HG03460 (cell line): ENCODE measurements around the gene SMPX.

Source experiments
- ATAC-seq: cut with Tn5 transposase; IDR thresholded peaks from one replicate; pipeline ENCODE4 v1.9.1; 2021; ENCODE audit not compliant: unreplicated experiment

SMPX gene

DNA sequence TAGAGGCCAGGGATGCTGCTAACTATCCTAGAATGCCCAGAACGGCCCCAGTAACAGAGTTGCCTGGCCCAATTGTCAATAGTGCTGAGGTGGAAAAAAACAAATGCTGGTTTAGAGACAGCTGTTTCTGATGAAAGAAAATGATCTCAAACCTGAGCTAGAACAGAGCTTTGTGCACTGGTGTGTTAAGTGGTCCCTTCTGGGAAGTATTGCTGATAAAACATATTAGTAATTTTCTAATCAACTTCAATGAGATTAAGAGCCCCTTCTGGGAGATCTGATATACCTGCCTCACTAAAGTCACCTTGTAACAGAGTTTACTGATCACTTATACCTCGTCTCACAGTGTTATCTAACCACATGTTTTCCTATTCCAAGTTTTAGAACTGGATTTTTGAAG, 42.1 kb downstream of the SMPX start:
- no peak for ATAC-seq

DNA sequence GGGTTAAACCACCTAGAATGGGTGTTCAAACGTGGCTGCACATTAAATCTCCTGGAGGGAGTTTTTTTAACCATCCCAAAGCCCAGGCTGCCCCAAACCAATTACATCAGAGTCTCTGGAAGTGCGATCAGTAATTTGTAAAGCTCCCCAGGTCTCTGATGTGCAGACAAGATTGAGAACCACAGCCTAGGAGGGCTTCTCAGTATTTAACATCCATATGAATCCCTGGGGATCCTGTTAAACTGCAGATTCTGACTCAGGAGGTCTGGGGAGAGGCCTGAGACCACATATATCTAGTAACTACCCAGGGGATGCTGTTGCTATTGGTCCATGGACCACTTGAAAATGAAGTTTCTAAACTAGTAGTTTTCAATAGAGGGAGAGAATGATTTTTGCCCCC, 42.6 kb downstream of the SMPX start:
- no peak for ATAC-seq

DNA sequence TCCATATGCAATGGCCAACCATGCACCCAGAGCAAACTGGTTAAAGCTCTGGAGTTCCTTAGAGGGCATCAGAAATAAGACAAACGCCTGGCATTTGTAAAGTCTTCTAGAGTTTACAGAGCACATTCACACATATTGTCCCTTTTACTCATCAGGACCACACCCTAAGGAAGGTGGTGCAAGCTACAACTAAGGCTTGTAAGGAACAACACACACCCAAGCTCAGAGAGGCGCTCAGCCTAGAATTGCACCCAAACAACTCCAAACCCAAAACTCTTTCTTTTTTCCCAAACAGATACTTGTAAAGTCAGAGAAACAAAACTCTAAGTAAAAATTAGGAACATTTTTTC, 46.1 kb downstream of the SMPX start:
- no peak for ATAC-seq

DNA sequence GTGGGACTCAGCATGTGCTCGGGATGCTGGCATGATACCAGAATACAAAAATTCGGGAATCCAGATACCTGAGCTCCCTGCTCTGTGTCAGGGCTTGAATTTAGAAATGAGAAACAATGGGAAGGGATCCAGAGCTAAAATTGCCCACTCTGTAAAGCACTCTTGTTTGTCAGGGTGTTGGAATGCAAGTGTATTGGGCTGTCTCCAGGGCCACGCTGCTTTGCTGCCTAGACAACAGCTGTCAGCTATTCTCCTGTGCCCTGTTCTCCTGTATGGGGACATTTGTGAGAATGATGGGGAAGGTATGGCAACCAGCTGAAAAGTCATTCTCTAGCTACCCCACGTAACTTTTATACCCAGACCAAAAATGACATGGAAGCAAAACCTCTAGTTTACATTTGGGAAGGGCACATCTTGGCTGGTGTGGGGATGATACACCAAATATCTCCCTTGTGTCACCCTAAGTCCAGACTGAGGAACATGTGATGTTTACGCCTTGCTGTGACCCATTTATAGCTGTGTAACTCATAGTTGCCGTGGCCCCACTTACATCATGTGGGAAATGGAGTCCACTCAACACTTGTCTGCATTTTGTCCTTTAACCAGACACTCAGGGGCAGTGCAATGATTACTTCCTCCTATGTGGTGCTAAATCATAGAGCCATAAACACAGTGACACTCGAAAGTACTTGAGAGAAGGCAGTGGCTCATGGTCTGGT, 46.6 kb downstream of the SMPX start:
- no peak for ATAC-seq

DNA sequence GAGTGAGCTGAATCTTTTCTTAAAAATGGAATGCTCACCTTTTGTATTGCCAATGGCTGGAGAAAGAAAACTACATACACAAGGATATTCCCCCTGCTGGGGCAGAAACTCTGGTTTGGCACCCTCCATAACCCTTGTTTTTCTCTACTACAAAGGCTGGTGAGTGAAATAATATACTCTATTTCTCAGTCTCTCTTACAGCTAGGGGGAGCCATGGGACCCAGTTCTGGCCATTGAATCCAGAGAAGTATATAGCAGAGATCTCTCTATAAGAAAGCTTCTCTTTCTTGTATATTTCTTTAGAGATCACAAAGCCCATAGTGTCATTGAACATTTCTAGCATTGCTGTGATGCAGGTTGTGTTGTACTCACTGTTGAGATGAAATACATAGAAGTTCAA, 49.8 kb downstream of the SMPX start:
- ATAC-seq = no peak

DNA sequence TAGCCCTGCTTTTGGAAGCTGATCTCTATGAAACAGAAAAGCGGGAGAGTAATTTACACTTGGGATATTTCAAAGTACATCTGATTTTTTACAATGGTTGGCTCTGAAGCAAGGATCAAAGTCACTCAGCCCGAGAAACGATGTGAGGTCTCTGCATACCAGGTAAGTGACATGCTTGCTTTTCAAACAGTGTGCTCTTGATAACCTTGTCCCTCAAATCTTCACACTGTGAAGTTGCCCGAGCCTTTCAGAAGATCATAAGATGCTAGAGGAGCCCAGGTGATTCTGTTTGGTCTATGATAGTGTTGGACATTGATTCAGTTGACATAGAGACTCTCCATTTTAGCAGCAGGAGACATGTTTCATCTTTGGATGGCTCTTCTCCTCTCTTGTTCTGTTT, 52.7 kb downstream of the SMPX start:
- no peak for ATAC-seq

DNA sequence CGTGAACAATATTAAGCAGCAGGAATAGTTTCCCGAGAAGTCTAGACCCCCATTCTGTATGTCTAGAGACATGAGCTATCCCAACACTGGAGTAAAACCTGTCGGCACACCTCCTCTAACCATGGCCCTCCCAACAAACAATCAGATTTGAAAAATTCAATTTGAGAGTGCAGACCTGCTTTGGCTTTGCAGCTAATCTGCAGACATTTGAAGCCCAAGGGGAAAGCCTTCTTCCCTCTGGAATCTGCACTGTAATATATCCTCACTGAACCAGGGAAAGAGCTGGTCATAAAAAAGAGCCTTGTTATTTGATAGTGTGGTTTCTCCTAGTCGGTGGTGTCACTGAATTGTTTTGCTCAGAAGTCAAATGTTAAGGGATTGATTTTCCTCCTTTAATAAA, 55.2 kb downstream of the SMPX start:
- ATAC-seq = no peak

DNA sequence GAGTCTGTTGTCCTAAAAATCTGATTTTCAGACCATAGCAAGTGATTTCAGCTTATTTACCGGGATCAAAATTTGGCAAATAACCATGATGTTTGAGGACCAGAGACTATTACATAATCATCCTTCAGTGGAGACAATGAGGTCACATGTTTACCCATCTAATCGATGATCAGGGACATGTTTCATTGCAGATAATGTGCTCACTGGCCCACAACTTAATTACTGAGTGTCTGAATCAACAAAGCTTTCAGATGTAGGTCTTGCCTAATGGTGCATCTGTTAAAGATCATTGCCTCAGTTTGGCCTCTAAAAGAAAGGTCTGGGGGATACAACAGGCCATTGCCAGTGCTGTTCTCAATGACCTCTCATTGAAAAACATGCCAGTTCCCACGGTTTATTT, 56.9 kb downstream of the SMPX start:
- no peak for ATAC-seq

DNA sequence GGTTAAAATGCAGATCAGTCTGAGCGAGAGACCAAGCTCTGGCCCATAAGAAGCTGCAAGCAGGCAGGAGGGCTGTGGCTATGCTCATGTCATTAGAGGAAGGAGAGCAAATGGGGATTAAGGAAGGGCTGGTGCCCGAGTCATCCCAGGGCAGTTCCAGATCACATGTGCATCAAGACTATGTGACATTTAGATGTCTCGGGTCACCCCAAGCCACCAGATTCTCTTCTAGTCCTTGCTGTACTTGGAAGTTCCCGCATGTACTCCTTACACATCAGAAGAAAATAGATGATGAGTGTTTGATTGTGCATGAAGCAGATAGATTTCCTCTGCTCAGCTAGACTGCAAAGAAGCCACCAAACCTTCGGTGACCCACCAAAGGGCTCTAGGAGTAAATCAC, 57.6 kb downstream of the SMPX start:
- no peak for ATAC-seq

DNA sequence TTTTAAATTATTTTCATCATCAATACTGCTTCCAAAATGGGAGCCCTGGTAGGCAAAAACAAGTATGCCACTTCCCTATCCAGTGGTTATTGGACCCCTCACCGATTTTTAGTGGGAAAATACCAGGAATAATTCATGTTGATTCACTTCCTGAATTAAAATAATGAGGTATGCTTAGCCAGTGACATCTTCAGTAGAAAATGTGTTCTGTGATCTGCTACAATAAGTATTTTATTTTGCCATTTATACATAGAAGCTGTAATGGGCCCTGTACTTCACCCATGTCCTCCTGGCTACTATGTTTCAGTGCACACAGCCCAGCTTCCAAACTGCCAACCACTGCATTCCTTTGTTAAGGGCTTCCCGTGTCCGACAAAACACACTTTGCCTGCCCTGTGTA, 58.8 kb downstream of the SMPX start:
- no peak for ATAC-seq

DNA sequence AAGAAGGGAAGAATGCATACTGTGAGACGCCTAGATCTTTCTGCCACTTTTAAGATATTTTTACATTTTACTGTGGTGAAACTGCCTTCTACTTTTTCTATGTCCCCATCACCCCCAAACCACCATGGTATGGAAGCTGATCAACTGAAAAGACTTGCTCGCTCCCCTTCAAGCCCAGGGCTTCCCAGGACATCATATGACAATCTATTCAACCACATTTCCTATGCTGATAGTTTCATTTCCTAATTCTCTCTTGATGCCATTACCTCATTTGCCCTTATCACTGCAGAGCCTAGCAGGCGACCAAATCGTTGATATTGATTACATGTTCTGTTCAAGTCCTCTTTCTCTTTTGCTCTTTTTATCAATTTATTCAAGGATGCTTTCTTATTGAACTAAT, 59.6 kb downstream of the SMPX start:
- ATAC-seq = no peak

DNA sequence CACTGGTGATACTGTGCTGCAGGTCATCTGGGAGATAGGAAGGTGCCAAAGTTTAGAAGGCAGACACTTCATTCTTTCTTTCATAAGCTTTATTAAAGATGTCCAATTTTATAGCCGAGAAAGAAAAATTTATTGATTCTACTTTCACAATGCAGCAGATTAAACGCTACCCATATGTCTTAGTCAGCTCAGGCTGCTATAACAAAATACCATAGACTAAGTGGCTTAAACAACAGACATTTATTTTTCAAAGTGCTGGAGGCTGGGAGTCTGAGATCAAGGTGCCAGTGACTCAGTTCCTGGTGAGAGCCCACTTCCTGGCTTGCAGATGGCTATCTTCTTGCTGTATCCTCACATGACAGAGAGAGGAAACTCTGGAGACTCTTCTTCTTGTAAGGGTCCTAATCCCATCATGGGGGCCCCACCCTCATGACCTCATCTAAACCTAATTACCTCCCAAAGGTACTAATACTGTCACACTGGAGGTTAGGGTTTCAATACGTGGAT, 66.4 kb downstream of the SMPX start:
- ATAC-seq = no peak

DNA sequence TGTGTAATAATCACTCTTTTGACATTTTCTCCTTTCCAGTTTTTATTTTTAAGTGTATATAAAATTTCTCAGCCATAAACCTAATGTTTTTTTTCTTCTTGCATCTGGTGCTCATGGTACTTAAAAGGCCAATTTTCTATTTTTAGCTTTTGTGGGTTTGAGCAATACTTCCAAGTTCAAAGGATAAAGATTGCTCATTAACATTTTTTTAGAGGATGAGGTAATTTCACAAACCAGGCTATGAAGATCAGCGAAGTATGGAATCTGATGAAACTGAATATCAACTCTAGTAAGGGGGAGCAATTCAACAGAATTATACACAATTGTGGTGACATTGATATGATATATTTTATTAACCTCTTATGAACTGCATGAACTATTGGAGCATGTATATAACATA, 74.0 kb downstream of the SMPX start:
- no peak for ATAC-seq

DNA sequence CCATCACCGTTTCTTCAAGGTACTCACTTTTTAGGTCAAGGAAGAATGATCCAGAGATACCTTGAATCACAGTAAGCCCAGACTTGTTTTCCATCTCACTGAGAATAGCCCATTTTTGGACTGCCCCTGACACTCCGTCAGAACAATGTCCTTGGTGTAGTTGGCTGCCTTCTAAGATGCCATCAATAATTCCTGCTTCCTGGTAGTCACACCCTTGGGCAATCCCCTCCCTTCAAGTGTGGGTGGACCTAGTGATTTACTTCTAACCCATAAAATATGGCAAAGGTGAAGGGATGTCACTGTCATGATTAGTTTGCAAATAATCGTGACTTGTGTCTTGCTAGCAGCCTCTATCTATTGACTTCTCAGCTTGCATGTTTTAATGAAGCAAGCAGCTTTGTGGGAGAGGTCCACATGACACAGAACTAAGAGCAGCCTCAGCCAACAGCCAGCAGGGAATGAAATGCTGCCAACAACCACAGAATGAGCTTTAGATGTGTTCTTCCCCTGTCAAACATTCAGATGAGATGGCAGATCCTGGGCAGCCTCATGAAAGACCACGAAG, 79.8 kb downstream of the SMPX start:
- ATAC-seq = no peak

DNA sequence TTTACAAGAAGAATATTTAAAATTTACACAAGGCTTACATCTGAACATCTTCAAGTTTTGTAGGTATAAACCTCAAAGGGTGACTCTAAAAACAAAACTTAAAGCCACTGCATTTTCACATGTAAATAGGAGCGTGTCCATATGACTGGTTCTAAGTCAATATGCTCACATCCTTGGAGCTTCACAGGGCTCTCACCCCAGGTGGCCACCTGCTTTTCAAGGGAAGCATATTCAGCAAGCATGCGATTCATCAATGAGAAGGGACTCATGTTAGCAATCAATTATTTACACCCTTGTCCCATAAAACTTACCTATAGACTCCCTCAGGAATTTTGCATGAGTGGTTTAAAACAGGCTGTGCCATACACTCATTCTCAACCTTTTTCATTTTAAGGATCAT, 82.0 kb downstream of the SMPX start:
- ATAC-seq = no peak

DNA sequence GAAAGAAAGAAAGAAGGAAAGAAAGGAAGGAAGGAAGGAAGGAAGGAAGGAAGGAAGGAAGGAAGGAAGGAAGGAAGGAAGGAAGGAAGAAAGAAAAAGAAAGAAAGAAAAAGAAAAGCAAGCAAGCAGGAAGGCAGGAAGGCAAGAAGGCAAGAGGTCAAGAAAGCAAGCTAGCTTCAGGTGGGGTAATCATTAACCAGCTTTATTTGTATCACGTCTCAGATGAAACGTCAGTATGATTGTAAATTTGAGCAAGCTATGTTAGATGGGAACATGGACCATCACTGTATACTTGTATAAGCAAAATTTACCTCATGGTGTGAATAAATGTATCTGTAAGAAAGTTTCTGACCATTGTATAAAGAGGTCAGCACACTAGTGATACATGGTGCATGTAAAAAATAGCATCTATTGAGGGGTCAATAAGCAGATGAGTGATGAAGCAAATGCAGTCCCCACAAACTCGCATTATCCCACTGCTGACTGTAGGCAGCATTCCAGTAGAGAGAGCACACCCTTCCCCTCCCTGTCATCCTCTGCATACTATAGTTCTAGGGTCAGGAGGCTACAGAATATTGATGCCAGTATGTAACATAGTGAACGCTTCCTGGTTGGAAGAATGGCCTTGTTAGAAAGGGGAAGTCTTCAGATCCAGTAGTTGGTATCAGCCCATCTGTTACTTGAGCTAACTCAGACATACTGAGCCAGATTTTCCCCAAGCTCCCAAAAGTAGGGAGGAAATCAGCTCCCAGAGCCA, 83.3 kb downstream of the SMPX start:
- ATAC-seq = no peak

DNA sequence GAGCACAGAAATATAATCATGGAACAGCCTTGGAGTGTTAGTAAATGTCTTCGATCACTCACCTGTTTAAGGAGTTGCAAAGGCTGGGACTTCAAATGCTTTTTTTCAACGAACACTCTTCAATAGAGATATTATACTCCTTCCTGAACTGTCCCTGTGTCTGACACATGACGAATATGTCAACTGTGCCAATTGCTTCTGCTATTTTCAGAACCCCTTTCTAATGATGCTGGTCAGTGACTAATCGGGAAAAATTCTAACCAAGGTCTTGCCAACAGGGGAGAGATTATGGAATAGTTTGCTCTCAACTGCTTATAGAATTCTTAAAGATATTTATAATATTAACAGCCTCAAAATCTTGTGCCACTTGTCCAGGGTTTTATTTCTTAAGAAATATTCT, 91.2 kb downstream of the SMPX start:
- no peak for ATAC-seq

DNA sequence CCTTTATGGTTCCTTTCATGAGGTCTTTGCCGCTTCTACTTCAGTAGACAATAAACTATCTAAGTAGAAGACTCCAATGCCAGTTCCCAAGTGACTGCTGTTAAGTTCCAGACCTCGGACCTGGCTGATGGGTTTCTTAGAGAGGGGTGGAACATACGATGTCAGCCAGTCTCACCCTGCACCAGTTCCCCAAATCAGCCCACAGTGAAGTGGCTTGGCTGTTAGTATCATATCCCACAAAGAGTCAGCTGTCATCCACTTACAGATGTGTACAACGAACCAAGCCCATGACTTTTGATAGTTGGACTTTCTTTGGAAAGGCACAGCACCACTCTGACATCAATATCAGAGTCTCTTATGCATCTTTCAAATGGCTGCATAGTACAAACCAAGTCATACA, 91.7 kb downstream of the SMPX start:
- ATAC-seq = no peak

DNA sequence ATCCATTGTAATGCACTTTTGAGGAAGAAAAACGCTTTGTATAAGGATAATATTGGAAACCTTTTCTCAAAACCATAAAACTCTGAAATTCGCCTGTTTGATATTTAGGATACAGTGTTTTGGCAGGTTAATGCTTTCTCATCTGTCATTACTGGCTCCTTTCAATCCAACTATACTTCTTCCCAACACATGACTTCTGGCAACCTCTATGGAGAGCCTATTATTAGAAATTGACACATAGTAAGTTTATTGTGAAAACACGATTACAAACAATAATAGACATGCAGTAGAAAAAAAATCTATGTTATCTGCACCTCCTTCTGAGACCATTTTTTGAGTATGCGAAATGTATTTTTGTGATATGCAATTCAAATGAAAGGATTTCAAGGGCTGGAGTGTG, 95.2 kb downstream of the SMPX start:
- ATAC-seq = no peak

DNA sequence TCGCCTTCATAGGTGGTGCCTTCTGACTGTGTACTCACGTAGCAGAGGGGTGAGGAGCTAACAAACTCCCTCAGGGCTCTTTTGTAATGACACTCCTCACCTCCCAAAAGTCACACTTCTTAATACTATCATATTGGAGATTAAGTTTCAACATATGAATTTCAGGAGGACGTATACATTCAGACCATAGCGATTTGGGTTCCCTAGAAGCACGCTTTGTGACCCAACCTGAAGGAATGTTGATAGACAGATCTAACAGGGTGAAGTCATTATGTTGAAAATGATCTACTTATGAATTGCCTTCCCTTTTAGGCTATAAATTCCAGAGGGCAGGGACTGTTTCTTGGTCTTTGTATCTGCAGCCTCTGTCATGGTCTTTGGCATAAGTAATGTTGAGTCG, 96.6 kb downstream of the SMPX start:
- no peak for ATAC-seq

DNA sequence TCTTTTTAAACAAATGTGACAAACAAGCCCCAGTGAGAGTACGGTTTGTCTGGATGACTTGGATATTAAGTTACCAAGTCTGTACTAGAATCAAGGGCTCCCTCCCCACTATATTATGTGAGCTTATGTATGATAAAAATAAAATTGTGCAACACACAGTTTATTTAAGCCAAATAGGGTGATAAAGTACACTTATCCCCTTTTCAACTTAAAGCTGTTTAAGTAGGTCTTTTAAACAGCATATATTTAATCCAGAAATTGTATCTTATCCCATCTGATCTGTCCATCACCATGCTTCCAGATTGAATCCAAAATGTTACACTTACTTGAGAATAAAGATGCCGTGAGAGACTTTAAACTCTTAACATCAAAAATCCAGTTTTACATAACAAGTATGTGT, 97.8 kb downstream of the SMPX start:
- ATAC-seq = no peak

DNA sequence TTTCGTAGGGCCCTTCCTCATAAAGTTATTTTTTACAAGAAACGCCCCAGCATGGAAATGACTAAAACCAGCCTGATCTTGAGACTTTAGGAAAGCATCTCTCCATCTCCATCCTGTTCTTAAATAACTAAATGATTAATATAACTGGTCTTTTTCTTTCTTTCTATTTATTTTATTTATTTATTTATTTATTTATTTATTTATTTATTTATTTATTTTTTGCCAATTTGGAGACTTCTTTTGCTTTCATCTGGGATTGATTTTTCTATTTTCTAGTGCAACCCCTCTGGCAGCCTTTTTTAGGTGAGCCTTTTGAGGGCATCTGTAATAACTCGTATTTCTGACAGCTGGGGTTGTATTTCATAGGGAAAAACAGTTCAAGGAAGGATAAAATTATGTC, 98.6 kb downstream of the SMPX start:
- ATAC-seq = no peak
